Mesodermal cell (in vitro differentiated cells): ENCODE measurements around the gene PSD2.

Experiments used
- H3K27ac ChIP-seq: 2 replicates; pipeline ENCODE4 v1.7.0; 2013; ENCODE audit warnings: mild to moderate bottlenecking, low read depth, low read length, moderate library complexity; ENCODE audit not compliant: severe bottlenecking
- H3K36me3 ChIP-seq: 2 replicates; pipeline ENCODE4 v1.7.1; 2013; ENCODE audit warnings: mild to moderate bottlenecking, low read length, moderate library complexity; ENCODE audit not compliant: control insufficient read depth, insufficient read depth
- H3K4me1 ChIP-seq: one replicate; pipeline ENCODE4 v1.7.1; 2013; ENCODE audit warnings: mild to moderate bottlenecking, low read length; ENCODE audit not compliant: insufficient read depth, control insufficient read depth, poor library complexity, severe bottlenecking
- H3K4me3 ChIP-seq: 2 replicates; pipeline ENCODE4 v1.7.0; 2013; ENCODE audit warnings: low read length, control low read depth, mild to moderate bottlenecking; ENCODE audit not compliant: insufficient read depth, poor library complexity, severe bottlenecking; ENCODE audit errors: extremely low read depth
- H3K9me3 ChIP-seq: 2 replicates; pipeline ENCODE4 v1.7.1; 2013; ENCODE audit warnings: mild to moderate bottlenecking, low read length, moderate library complexity; ENCODE audit not compliant: control insufficient read depth
- WGBS, 2 experiments: methylation state at CpG; one replicate each; pipeline ENCODE4 v1.1.5; 2013; ENCODE audit warnings: missing lambda C conversion rate in 2 of 2; ENCODE audit not compliant: insufficient coverage in 2 of 2; 5-methylcytosine and 5-hydroxymethylcytosine counted together

The PSD2 gene

GRCh38 chr5:139871614-139872013, 76.0 kb downstream of the PSD2 start:
- Histone ChIP-seq H3K9me3 (peaks cover 6% of the 10 kb centered on the region), H3K27ac (no peak overlapping the region), H3K36me3 (no peaks in the 10 kb centered on the region), H3K4me3 (no peak overlapping the region), H3K4me1 (no peaks in the 10 kb centered on the region)
- 91 to 95% methylated on average over 7 to 8 of the region's 9 CpGs for WGBS, 2 experiments

GRCh38 chr5:139872052-139872766, 76.6 kb downstream of the PSD2 start:
- peaks cover 6% of the 10 kb centered on the region for H3K9me3 ChIP-seq
- no peak overlapping the region for H3K27ac ChIP-seq
- WGBS, 2 experiments, result 57 to 69% methylated on average over 5 to 7 of the region's 9 CpGs
- no peak overlapping the region for H3K4me3 ChIP-seq
- no peaks in the 10 kb centered on the region for H3K4me1 ChIP-seq
- no peaks in the 10 kb centered on the region for H3K36me3 ChIP-seq

GRCh38 chr5:139872851-139873794, 77.5 kb downstream of the PSD2 start:
- WGBS, 2 experiments, result 64 to 66% methylated on average over 8 to 11 of the region's 16 CpGs
- Histone ChIP-seq H3K4me3 (no peak overlapping the region), H3K36me3 (no peaks in the 10 kb centered on the region), H3K27ac (no peak overlapping the region), H3K4me1 (no peaks in the 10 kb centered on the region), H3K9me3 (peaks cover 6% of the 10 kb centered on the region)

GRCh38 chr5:139875957-139876356, 80.3 kb downstream of the PSD2 start:
- H3K27ac ChIP-seq, result no peak overlapping the region
- H3K4me1 ChIP-seq, result peaks cover 14% of the 10 kb centered on the region
- H3K4me3 ChIP-seq, result no peak overlapping the region
- peaks cover 6% of the 10 kb centered on the region for H3K9me3 ChIP-seq
- whole genome bisulfite sequencing, 2 experiments, result 63 to 90% methylated on average over 1 of the region's 2 CpGs
- H3K36me3 ChIP-seq, result no peaks in the 10 kb centered on the region

- no peaks in the 10 kb centered on the region for H3K36me3 ChIP-seq
These were observed 81.6 kb downstream of the PSD2 start for GRCh38 chr5:139877129-139877597.

GRCh38 chr5:139878093-139878492, 82.5 kb downstream of the PSD2 start:
- Histone ChIP-seq H3K27ac (no peak overlapping the region), H3K4me3 (no peak overlapping the region), H3K36me3 (no peaks in the 10 kb centered on the region), H3K9me3 (peaks cover 6% of the 10 kb centered on the region), H3K4me1 (peaks cover 14% of the 10 kb centered on the region)
- WGBS, 2 experiments, result 85 to 100% methylated on average over 2 of the region's 3 CpGs

More at GRCh38 chr5:139877129-139877597, 81.6 kb downstream of the PSD2 start:
- H3K4me1 ChIP-seq, result peaks cover 14% of the 10 kb centered on the region
- H3K4me3 ChIP-seq, result no peak overlapping the region
- no peak overlapping the region for H3K27ac ChIP-seq
- H3K9me3 ChIP-seq, result peaks cover 6% of the 10 kb centered on the region
- WGBS, 2 experiments, result 91 to 97% methylated on average over 4 of the region's 6 CpGs

GRCh38 chr5:139880416-139881142, 85.0 kb downstream of the PSD2 start:
- H3K4me3 ChIP-seq, result no peak overlapping the region
- H3K9me3 ChIP-seq, result peaks cover 6% of the 10 kb centered on the region
- H3K4me1 ChIP-seq, result peaks cover 14% of the 10 kb centered on the region
- WGBS, 2 experiments, result 77 to 84% methylated on average over 11 to 14 of the region's 18 CpGs
- peak overlapping the region; percentile 10 for H3K27ac ChIP-seq
- no peaks in the 10 kb centered on the region for H3K36me3 ChIP-seq

GRCh38 chr5:139881143-139881733, 85.6 kb downstream of the PSD2 start:
- 78 to 79% methylated on average over 4 to 5 of the region's 5 CpGs for WGBS, 2 experiments
- H3K27ac ChIP-seq, result no peak overlapping the region
- H3K4me3 ChIP-seq, result no peak overlapping the region
- H3K9me3 ChIP-seq, result no peaks in the 10 kb centered on the region
- H3K36me3 ChIP-seq, result no peaks in the 10 kb centered on the region
- H3K4me1 ChIP-seq, result peaks cover 14% of the 10 kb centered on the region

- H3K36me3 ChIP-seq, result no peaks in the 10 kb centered on the region
- WGBS, 2 experiments, result 89 to 100% methylated on average over 1 of the region's 3 CpGs
- no peaks in the 10 kb centered on the region for H3K9me3 ChIP-seq
- no peak overlapping the region for H3K27ac ChIP-seq
- no peak overlapping the region for H3K4me3 ChIP-seq
- H3K4me1 ChIP-seq, result peaks cover 14% of the 10 kb centered on the region
These were observed 86.7 kb downstream of the PSD2 start for GRCh38 chr5:139882316-139882715.

GRCh38 chr5:139882961-139883539, 87.4 kb downstream of the PSD2 start:
- H3K27ac ChIP-seq, result no peak overlapping the region
- 76 to 79% methylated on average over 4 to 5 of the region's 10 CpGs for WGBS, 2 experiments

More at GRCh38 chr5:139882961-139883539, 87.4 kb downstream of the PSD2 start:
- Histone ChIP-seq H3K4me1 (peaks cover 14% of the 10 kb centered on the region), H3K4me3 (no peak overlapping the region), H3K9me3 (no peaks in the 10 kb centered on the region), H3K36me3 (no peaks in the 10 kb centered on the region)
